Testis (tissue), 3 donors: ENCODE results near the gene CDC16. TPM values are rescaled to one million over a fixed set of nuclear protein-coding genes. Genes with fewer than 3 reads are reported as not detected.

Source experiments
- DNase-seq: peaks from one replicate; pipeline ENCODE4 v3.0.0-alpha.2; 2019
- H3K27ac ChIP-seq, 2 donors: fragments of 200-600 bp; sonication (generic); one replicate each; pipeline ENCODE4 v1.5.1; 2019
- H3K27me3 ChIP-seq: fragments of 200-600 bp; sonication (generic); one replicate; pipeline ENCODE4 v1.5.1; 2019
- H3K36me3 ChIP-seq: fragments of 200-600 bp; sonication (generic); one replicate; pipeline ENCODE4 v1.5.1; 2017; ENCODE audit warnings: low read depth; ENCODE audit errors: missing control alignments
- H3K4me1 ChIP-seq: fragments of 200-600 bp; sonication (generic); one replicate; pipeline ENCODE4 v1.5.1; 2019
- H3K4me3 ChIP-seq, 2 donors: fragments of 200-600 bp; sonication (generic); one replicate each; pipeline ENCODE4 v1.5.1; 2017 to 2019
- H3K9me3 ChIP-seq: fragments of 200-600 bp; sonication (generic); one replicate; pipeline ENCODE4 v1.5.1; 2017
- POLR2A ChIP-seq: fragments of 450-650 bp; IDR thresholded peaks from one replicate; pipeline ENCODE4 v1.6.1; 2017; ENCODE audit warnings: antibody characterized with exemption, mild to moderate bottlenecking, moderate library complexity
- WGBS, 2 donors: methylation state at CpG; one replicate each; pipeline ENCODE4 v1.1.5; 2018; 5-methylcytosine and 5-hydroxymethylcytosine counted together
- intact Hi-C: fragments of 100-400 bp; cut with DNase I; formaldehyde crosslinking; loops from one replicate; pipeline ENCODE4 v1.15.1; 2023; ENCODE audit warnings: low total_unique reads
- polyA plus RNA-seq: library from polyadenylated mRNA; stranded (reverse); fragments of 350-450 nt; fragmentation: Illumina TruSeq; extraction: RNeasy Lipid Tissue Mini Kit (QIAGEN cat#74804); gene quantifications from one replicate; pipeline ENCODE4 v1.2.3, GENCODE V29; 2014; ENCODE audit warnings: low read depth, low replicate concordance; ENCODE audit not compliant: insufficient read depth
- total RNA-seq, 2 donors: library from RNA; depleted of rRNA; stranded (reverse); fragments of >200 nt; gene quantifications; one replicate each; pipeline ENCODE4 v1.2.3, GENCODE V29; 2016
- TF ChIP-seq, protein P1 (sequence below), 3 experiments: fragments of 450-650 bp in 2 of 3; fragments of 200-600 bp in 1 of 3; sonication (generic) in 1 of 3; IDR thresholded peaks; one replicate each; pipeline ENCODE4 v1.5.1; 2016 to 2019; ENCODE audit warnings: antibody characterized with exemption in 3 of 3, mild to moderate bottlenecking in 2 of 3, moderate library complexity in 1 of 3

Gene CDC16
- total and polyA plus RNA-seq, 3 donors from 2014 or later: 88.1 to 110 (median 96.8) TPM

DNA sequence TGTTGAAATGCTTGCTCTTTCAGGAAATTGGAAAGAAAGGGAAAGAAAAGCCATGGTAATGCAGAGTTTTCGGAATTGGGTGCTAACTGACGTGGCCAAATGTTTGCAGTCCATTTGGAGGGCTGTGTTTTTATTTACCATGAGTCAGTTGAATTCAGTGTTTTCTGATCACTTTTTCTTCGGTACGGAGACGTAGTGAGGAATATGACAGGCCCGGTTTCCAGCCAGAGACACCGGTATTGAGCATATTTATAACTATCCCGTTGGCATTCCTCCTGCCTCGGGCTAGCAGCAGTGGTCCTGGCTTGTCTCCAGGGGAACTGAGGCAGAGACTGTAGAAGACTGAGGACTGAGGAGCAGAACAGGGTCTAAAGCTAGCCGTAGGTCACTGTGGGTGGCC is 1.0 kb downstream of the CDC16 start:
- Histone ChIP-seq H3K27ac (peak overlapping the region in 1 of 2 donors; percentile 86), H3K27me3 (no peaks in the 10 kb centered on the region), H3K36me3 (no peaks in the 10 kb centered on the region), H3K4me1 (peaks cover 11% of the 10 kb centered on the region), H3K9me3 (no peaks in the 10 kb centered on the region), H3K4me3 (peak overlapping the region; percentile 88 to 96)
- intact Hi-C loops: no loop called here
- TF ChIP-seq POLR2A: no peak
- TF ChIP-seq, protein P1, sequence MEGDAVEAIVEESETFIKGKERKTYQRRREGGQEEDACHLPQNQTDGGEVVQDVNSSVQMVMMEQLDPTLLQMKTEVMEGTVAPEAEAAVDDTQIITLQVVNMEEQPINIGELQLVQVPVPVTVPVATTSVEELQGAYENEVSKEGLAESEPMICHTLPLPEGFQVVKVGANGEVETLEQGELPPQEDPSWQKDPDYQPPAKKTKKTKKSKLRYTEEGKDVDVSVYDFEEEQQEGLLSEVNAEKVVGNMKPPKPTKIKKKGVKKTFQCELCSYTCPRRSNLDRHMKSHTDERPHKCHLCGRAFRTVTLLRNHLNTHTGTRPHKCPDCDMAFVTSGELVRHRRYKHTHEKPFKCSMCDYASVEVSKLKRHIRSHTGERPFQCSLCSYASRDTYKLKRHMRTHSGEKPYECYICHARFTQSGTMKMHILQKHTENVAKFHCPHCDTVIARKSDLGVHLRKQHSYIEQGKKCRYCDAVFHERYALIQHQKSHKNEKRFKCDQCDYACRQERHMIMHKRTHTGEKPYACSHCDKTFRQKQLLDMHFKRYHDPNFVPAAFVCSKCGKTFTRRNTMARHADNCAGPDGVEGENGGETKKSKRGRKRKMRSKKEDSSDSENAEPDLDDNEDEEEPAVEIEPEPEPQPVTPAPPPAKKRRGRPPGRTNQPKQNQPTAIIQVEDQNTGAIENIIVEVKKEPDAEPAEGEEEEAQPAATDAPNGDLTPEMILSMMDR (IDR thresholded peaks at IDR 0.05): no peak
- WGBS, 2 donors: 7% methylated on average over 10 of the region's 10 CpGs
- no peak for DNase-seq

DNA sequence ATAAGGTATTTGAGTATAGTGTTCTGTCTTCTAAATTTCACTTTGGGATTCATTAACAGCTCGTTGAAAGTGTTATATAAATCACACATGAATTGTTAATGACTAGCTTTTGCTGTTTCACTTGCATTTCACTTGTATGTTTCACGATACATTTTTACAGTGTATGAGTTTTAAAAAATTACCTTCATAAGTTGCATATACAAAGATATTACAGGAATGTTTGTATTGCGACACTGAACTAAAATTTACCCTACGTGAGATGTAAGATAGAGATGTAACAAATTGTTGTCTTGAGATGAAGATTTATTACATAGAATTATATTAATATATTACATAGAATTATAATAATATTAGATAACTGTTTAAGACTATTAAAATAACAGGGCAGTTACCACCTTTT is 1.5 kb downstream of the CDC16 start:
- Histone ChIP-seq H3K27ac (no peak overlapping the region), H3K27me3 (no peaks in the 10 kb centered on the region), H3K4me3 (peak overlapping the region in 1 of 2 donors; percentile 96), H3K36me3 (no peaks in the 10 kb centered on the region), H3K9me3 (no peaks in the 10 kb centered on the region), H3K4me1 (peaks cover 11% of the 10 kb centered on the region)
- TF ChIP-seq, protein P1 (IDR thresholded peaks at IDR 0.05): no peak
- TF ChIP-seq POLR2A: no peak
- intact Hi-C loops: no loop called here
- WGBS, 2 donors: 53 to 57% methylated on average over 4 of the region's 4 CpGs
- no peak for DNase-seq

DNA sequence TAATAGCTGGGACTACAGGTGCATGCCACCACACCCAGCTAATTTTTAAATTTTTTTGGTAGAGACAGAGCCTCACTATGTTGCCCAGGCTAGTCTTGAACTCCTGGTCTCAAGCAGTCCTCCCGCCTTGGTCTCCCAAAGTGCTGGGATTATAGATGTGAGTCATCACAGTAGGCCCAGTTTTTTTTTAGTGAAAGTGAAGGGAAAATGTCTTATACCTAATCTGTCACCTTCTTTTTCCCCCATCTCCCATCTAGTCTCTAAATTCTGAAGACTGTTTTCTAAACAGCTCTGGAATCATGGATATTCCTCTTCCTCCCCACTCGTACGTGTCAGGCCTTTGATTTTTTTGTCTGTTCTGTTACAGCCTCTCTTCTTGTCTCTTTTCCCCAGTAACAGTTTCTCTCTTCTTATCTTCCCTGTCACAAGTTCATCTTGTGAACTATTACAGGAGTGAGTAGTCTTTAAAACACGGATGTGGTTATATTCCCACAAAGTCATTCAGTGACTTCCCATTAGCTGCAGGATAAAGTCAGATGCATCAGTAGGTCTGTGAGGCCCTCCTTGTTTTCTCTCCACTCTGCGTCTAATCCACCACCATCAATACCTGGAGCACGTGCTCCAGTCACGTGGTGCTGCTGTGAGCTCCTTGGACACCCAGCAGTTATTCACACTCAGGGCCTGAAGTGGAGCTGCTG is 2.9 kb downstream of the CDC16 start:
- no peak for DNase-seq
- 65 to 84% methylated on average over 7 of the region's 7 CpGs for WGBS, 2 donors
- TF ChIP-seq POLR2A: no peak
- TF ChIP-seq, protein P1 (IDR thresholded peaks at IDR 0.05): no peak
- Histone ChIP-seq H3K4me3 (no peak overlapping the region), H3K4me1 (peaks cover 11% of the 10 kb centered on the region), H3K27me3 (no peaks in the 10 kb centered on the region), H3K9me3 (no peaks in the 10 kb centered on the region), H3K27ac (no peak overlapping the region), H3K36me3 (no peaks in the 10 kb centered on the region)
- intact Hi-C loops: no loop called here

DNA sequence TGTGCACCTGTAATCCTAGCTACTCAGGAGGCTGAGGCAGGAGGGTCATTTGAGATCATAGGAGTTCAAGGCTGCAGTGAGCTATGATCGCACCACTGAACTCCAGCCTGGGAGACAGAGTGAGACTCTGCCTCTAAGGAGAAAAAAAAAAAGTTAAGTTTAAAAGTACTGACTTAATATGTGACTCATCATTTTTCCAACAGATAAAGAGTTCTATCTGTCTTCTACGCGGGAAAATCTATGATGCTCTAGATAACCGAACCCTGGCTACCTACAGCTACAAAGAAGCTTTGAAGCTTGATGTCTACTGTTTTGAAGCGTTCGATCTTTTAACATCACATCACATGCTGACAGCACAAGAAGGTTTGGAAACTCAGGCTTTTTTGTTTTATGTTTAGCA is 7.2 kb downstream of the CDC16 start:
- Histone ChIP-seq H3K36me3 (peaks cover 6% of the 10 kb centered on the region), H3K4me1 (no peaks in the 10 kb centered on the region), H3K27ac (no peak overlapping the region), H3K9me3 (no peaks in the 10 kb centered on the region), H3K4me3 (no peak overlapping the region), H3K27me3 (no peaks in the 10 kb centered on the region)
- no peak for TF ChIP-seq POLR2A
- TF ChIP-seq, protein P1 (IDR thresholded peaks at IDR 0.05): no peak
- no peak for DNase-seq
- intact Hi-C loops: no loop called here
- WGBS, 2 donors: 95 to 96% methylated on average over 6 of the region's 6 CpGs

DNA sequence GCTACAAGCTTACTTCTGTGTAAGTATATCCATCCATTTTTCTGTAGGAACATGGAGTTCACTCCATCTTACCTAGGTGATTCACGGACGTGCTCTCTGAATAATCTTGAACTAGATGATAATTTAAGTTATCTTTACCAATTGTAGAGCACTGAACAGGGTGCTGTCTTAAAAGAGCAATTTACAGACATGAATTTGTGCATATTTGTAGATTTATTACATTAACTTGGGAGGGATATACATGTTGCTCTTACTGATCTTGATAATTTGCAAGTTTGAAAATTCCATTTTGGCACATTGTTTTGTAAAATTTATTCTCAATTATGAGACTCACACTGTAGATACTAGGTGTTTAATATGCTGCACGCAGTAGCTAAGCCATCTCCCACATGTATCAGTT is 9.3 kb downstream of the CDC16 start:
- peaks cover 6% of the 10 kb centered on the region for H3K36me3 ChIP-seq
- H3K4me3 ChIP-seq: no peak overlapping the region
- H3K27ac ChIP-seq: no peak overlapping the region
- 87 to 93% methylated on average over 3 of the region's 3 CpGs for WGBS, 2 donors
- intact Hi-C loops: no loop called here
- no peaks in the 10 kb centered on the region for H3K27me3 ChIP-seq
- no peak for DNase-seq
- H3K9me3 ChIP-seq: no peaks in the 10 kb centered on the region
- H3K4me1 ChIP-seq: no peaks in the 10 kb centered on the region
- TF ChIP-seq POLR2A: no peak
- TF ChIP-seq, protein P1 (IDR thresholded peaks at IDR 0.05): no peak
